DMS114 treated with DMSO at 0.1 percent for 48 hours (cell line): ENCODE measurements around the gene XIRP1.
A peak's percentile ranks its signal among the peaks of the same experiment; 100 is the strongest.
"Not testable (repeated sequence)": the region's sequence is repeated elsewhere in the genome, so short reads cannot be mapped to it uniquely, and the experiment has no call there.

ENCODE experiments used
- DNase-seq: peaks from one replicate; lab custom pipeline; 2025; ENCODE audit not compliant: unreplicated experiment; lab: John Stamatoyannopoulos, UW

Gene XIRP1

GRCh38 chr3:39185959-39186691 is 6.3 kb downstream of the XIRP1 start:
- no peak for DNase-seq

- DNase-seq: no peak
These were observed 7.0 kb downstream of the XIRP1 start for GRCh38 chr3:39185326-39185958.

- no peak for DNase-seq
These were observed 7.5 kb downstream of the XIRP1 start for GRCh38 chr3:39184968-39185285.

GRCh38 chr3:39184081-39184967 is 8.1 kb downstream of the XIRP1 start:
- DNase-seq: no peak

- DNase-seq: no peak
These were observed 8.9 kb downstream of the XIRP1 start for GRCh38 chr3:39183211-39184080.

GRCh38 chr3:39181408-39182335 is 10.7 kb downstream of the XIRP1 start:
- DNase-seq: no peak

GRCh38 chr3:39180546-39181346 is 11.6 kb downstream of the XIRP1 start:
- DNase-seq: peak; percentile 13

GRCh38 chr3:39180183-39180545 is 12.2 kb downstream of the XIRP1 start:
- no peak for DNase-seq

GRCh38 chr3:39178553-39178952 is 13.8 kb downstream of the XIRP1 start:
- no peak for DNase-seq

- peak; percentile 47 for DNase-seq
These were observed 14.6 kb downstream of the XIRP1 start for GRCh38 chr3:39177708-39178332.

- DNase-seq: no peak
These were observed 16.2 kb downstream of the XIRP1 start for GRCh38 chr3:39176025-39176714.

- DNase-seq: no peak
These were observed 18.9 kb downstream of the XIRP1 start for GRCh38 chr3:39173318-39174125.

GRCh38 chr3:39171860-39172259 is 20.5 kb downstream of the XIRP1 start:
- DNase-seq: no peak

GRCh38 chr3:39170877-39171276 is 21.5 kb downstream of the XIRP1 start:
- not testable (repeated sequence) for DNase-seq

GRCh38 chr3:39170461-39170860 is 21.9 kb downstream of the XIRP1 start:
- DNase-seq: no peak

- DNase-seq: no peak
These were observed 22.7 kb downstream of the XIRP1 start for GRCh38 chr3:39169712-39170111.

GRCh38 chr3:39168156-39168780 is 24.1 kb downstream of the XIRP1 start:
- DNase-seq: no peak
